ENCODE measurements around the gene LUM. TPM values are rescaled to one million over a fixed set of nuclear protein-coding genes. Genes with fewer than 3 reads are reported as not detected.

The LUM gene
- total and polyA plus RNA-seq, 2 experiments from 2014 or later, result 2.3 to 12.7 TPM

DNA sequence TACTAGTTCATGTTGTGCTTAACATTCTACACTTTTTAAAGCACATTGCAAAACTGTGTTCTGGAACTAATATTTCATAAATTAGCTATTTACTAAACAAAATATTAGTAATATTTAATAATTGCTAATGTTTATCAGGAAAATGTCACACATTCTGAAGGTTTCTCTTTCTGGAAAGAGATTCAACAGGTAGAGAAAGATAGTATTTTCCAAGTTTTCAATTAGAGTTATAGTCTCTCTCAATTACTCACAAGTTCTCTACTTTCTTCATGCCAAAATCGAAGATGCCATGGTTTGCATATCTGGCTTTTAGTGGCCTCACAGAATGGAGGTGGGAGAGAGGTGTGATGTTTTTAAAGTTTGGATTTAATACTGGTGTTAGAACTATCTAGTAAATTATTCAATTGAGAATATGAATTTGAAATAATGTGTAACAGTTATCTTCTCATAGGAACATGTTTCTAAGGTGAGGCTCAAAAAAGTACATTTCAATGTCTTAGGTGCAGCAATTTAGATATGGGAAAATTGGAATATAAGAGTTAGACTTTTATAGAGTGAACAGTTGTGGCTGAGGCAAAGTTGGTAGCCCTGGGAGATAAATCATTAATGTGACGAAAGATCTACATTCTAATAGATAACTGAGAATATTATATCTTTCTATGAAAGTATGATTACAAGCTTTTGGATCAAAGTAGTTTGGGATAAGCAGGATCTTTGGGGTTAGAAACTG lies 1.5 kb downstream of the LUM start:
- Histone ChIP-seq H3K4me3 (no peak overlapping the region), H3K9me3 (ENCODE audit: low read depth) (no peaks in the 10 kb centered on the region), H3K4me1 (ENCODE audit: low read depth) (no peaks in the 10 kb centered on the region), H3K36me3 (no peaks in the 10 kb centered on the region), H3K27ac (no peak overlapping the region), H3K27me3 (no peaks in the 10 kb centered on the region)
- TF ChIP-seq CTCF (IDR thresholded peaks at IDR 0.05; ENCODE audit: low read depth, low read length), result no peak
- DNase-seq (ENCODE audit: low read depth in 1 of 2, low spot score in 1 of 2), result no peak

GRCh38 chr12:91109148-91109564 lies 2.1 kb downstream of the LUM start:
- no peaks in the 10 kb centered on the region for H3K36me3 ChIP-seq
- peak; percentile 73 to 82 for DNase-seq (ENCODE audit: low read depth in 1 of 2, low spot score in 1 of 2)
- H3K9me3 ChIP-seq (ENCODE audit: low read depth), result no peaks in the 10 kb centered on the region
- no peaks in the 10 kb centered on the region for H3K27me3 ChIP-seq
- no peak overlapping the region for H3K27ac ChIP-seq
- H3K4me1 ChIP-seq (ENCODE audit: low read depth), result no peaks in the 10 kb centered on the region
- peak; percentile 80 for TF ChIP-seq CTCF (IDR thresholded peaks at IDR 0.05; ENCODE audit: low read depth, low read length)
- H3K4me3 ChIP-seq, result no peak overlapping the region

DNA sequence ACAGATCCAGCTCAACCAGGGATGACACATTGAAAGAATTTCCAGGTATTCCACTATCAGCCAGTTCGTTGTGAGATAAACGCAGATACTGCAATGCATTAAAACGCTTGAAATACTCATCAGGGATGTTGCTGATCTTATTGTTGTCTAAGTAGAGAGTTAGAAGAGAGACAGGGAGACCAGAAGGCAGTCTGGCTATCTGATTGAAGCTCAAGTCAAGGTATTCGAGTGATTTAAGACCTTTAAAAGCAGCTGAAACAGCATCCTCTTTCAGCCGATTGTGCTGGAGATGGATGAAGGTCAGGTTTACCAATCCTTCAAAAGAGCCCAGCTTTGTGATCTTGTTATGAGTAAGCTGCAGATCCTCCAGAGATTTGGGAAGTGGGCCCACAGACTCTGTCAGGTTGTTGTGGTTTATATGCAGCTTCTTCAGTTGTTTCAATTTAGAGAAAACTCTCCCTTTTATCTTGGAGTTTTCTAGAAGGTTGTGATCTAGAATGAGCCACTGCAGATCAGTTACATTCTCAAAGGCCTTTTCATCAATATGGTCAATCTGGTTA lies 3.0 kb downstream of the LUM start:
- no peaks in the 10 kb centered on the region for H3K27me3 ChIP-seq
- DNase-seq (ENCODE audit: low read depth in 1 of 2, low spot score in 1 of 2), result no peak

GRCh38 chr12:91106283-91106682 lies 5.0 kb downstream of the LUM start:
- Histone ChIP-seq H3K4me1 (ENCODE audit: low read depth) (no peaks in the 10 kb centered on the region), H3K27ac (no peak overlapping the region)
- TF ChIP-seq CTCF (IDR thresholded peaks at IDR 0.05; ENCODE audit: low read depth, low read length), result no peak

More for the DNA sequence above, 3.0 kb downstream of the LUM start:
- TF ChIP-seq CTCF (IDR thresholded peaks at IDR 0.05; ENCODE audit: low read depth, low read length), result no peak
- Histone ChIP-seq H3K4me1 (ENCODE audit: low read depth) (no peaks in the 10 kb centered on the region), H3K9me3 (ENCODE audit: low read depth) (no peaks in the 10 kb centered on the region), H3K36me3 (no peaks in the 10 kb centered on the region), H3K4me3 (no peak overlapping the region), H3K27ac (no peak overlapping the region)

GRCh38 chr12:91105807-91106206 lies 5.5 kb downstream of the LUM start:
- no peak for TF ChIP-seq CTCF (IDR thresholded peaks at IDR 0.05; ENCODE audit: low read depth, low read length)
- H3K36me3 ChIP-seq, result no peaks in the 10 kb centered on the region
- H3K27me3 ChIP-seq, result no peaks in the 10 kb centered on the region
- H3K9me3 ChIP-seq (ENCODE audit: low read depth), result no peaks in the 10 kb centered on the region
- H3K4me3 ChIP-seq, result no peak overlapping the region
- H3K4me1 ChIP-seq (ENCODE audit: low read depth), result no peaks in the 10 kb centered on the region
- peak in 1 of 2 donors; percentile 37 for DNase-seq (ENCODE audit: low read depth in 1 of 2, low spot score in 1 of 2)
- no peak overlapping the region for H3K27ac ChIP-seq

More at GRCh38 chr12:91106283-91106682, 5.0 kb downstream of the LUM start:
- DNase-seq (ENCODE audit: low read depth in 1 of 2, low spot score in 1 of 2), result no peak
- Histone ChIP-seq H3K9me3 (ENCODE audit: low read depth) (no peaks in the 10 kb centered on the region), H3K36me3 (no peaks in the 10 kb centered on the region), H3K27me3 (no peaks in the 10 kb centered on the region), H3K4me3 (no peak overlapping the region)

Data from cardiac muscle cell (in vitro differentiated cells and primary cell).